ENCODE results near the gene ALDOB.

Gene ALDOB

GRCh38 chr9:101477736-101478135, 42.2 kb upstream of the ALDOB start:
- no peak overlapping the region for H3K4me3 ChIP-seq (ENCODE audit: low read depth, low read length)
- peak; percentile 51 for DNase-seq (ENCODE audit: low read depth)
- no peak for TF ChIP-seq CTCF (conservative IDR thresholded peaks at IDR 0.05; ENCODE audit: low read depth, low read length)

DNA sequence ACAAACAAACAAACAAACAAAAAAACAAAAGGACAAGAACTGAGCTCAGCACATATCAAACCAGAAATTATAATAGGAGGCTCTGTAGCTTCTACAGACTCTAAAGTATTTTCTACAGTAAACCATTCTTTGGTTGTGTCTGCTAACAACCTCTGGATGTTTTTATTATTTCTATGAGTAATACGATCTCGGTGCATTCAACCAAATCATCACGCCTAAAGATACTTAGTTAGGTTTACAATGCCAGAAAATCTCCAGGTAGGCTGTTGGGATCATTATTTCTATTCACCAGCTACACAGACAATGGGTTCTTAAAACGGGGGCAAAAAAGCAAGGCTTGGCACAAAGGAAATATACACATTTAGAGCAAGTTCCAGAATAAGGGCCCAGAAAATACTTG, 41.6 kb upstream of the ALDOB start:
- no peak for TF ChIP-seq CTCF (conservative IDR thresholded peaks at IDR 0.05; ENCODE audit: low read depth, low read length)
- H3K4me3 ChIP-seq (ENCODE audit: low read depth, low read length), result no peak overlapping the region
- DNase-seq (ENCODE audit: low read depth), result peak; percentile 37

DNA sequence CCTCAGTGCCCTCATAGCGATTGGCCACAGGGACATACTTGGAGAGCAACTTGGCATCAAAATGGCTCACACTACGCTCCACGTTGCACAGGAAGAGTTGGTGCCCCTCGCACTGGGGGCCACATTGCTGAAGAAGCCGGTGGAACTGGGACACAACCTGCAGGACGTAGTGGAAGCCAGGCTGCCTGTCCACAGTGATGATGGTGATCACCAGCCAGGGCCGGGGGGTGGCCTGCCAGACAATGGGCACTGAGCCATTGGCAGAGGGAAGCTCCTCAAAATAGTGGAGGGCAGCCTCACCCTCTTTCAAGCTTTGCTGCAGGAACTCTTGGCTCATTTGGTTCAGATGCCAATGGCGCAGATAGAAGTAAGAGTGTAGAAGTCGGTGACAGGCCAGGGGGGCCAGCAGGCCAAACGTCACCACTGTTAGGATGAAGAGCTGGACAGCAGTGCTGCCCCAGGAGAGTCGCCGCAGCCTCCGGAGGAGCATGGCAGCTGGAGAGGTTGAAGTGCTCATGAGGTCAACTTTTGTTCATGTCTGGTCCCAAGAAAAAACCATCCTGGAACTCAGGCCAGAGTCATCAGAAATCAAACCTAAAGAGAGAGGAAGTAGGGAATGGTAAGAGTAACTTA, 41.1 kb upstream of the ALDOB start:
- DNase-seq (ENCODE audit: low read depth), result no peak
- H3K4me3 ChIP-seq (ENCODE audit: low read depth, low read length), result no peak overlapping the region
- TF ChIP-seq CTCF (conservative IDR thresholded peaks at IDR 0.05; ENCODE audit: low read depth, low read length), result no peak

GRCh38 chr9:101472891-101473290, 37.3 kb upstream of the ALDOB start:
- no peak for DNase-seq (ENCODE audit: low read depth)
- TF ChIP-seq CTCF (conservative IDR thresholded peaks at IDR 0.05; ENCODE audit: low read depth, low read length), result no peak
- H3K4me3 ChIP-seq (ENCODE audit: low read depth, low read length), result no peak overlapping the region

DNA sequence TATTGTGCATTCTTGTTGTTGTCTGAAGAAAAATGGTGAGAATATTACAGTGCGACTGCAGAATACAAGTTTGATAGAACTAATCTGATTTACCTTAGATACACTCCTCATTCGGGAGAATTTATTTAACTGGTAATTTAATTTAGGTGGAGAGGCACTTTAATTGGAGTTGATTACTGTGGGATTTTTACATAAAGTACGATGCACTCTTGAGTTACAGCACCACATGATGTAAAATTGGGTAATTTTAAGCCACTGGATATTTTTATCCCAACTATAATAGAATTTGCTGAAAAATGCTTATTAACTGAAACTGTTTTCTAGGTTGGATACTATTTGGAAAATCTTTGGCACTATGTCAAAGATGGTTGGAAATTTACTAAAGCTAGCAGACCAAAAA, 35.4 kb upstream of the ALDOB start:
- TF ChIP-seq CTCF (conservative IDR thresholded peaks at IDR 0.05; ENCODE audit: low read depth, low read length), result no peak
- DNase-seq (ENCODE audit: low read depth), result no peak
- no peak overlapping the region for H3K4me3 ChIP-seq (ENCODE audit: low read depth, low read length)

DNA sequence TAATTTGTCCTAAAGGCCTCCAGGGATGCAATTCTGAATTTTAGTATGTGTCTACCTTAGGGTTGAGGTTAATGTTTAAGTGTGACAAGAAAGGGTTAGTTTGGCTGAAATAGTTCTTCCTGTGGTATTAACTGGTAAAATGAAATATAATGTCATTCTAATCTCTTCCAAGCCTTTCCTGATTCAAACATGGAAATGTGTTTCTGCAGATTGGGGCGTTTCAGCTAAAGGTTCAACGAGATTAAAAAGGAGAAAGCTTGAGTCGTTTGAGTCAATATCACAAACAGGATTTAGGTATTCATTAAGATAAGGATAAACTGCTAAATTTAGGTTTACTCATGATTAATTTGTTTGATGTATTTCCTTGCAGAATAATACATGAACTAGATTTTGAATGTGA, 34.4 kb upstream of the ALDOB start:
- TF ChIP-seq CTCF (conservative IDR thresholded peaks at IDR 0.05; ENCODE audit: low read depth, low read length), result no peak
- DNase-seq (ENCODE audit: low read depth), result no peak
- no peak overlapping the region for H3K4me3 ChIP-seq (ENCODE audit: low read depth, low read length)

- no peak for DNase-seq (ENCODE audit: low read depth)
- TF ChIP-seq CTCF (conservative IDR thresholded peaks at IDR 0.05; ENCODE audit: low read depth, low read length), result no peak
- no peak overlapping the region for H3K4me3 ChIP-seq (ENCODE audit: low read depth, low read length)
Measured at GRCh38 chr9:101469026-101469425, 33.5 kb upstream of the ALDOB start.

Data from choroid plexus epithelial cell (primary cell).